ENCODE results near the gene PSIP1.

PSIP1 gene

DNA sequence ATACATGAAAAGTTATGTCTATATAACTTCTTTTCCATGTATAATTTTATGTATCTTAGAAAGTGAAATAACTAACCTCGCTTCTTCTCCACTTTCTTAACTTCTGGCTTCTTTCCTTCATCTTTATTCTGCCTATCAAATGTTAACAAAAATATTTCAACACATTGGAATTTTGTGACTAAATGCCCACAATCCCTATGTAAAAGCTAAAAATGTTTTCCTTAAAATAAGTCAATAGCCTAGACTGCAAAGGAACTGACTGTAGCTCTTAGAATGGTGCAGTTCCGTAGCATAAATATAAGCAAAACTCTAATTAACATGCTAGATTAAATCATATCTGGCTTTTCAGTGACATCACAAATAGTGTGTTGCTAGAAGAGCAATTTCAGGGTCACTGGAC, 40.9 kb downstream of the PSIP1 start:
- no peaks in the 10 kb centered on the region for H3K79me2 ChIP-seq (ENCODE audit: control insufficient read depth, low read length)
- peaks cover 96% of the 10 kb centered on the region for H3K36me3 ChIP-seq (ENCODE audit: control insufficient read depth, low read length)
- no peaks in the 10 kb centered on the region for H3K27me3 ChIP-seq (ENCODE audit: control insufficient read depth, low read length)
- peaks cover 24% of the 10 kb centered on the region; the same call in 1 of the 2 replicates for H3F3A ChIP-seq (ENCODE audit: control insufficient read depth, insufficient read depth)
- H3K4me1 ChIP-seq (ENCODE audit: control insufficient read depth, low read length), result peaks cover 27% of the 10 kb centered on the region
- H3K4me3 ChIP-seq (ENCODE audit: low read length), result no peak overlapping the region
- no peak overlapping the region for H3K4me2 ChIP-seq (ENCODE audit: low read length)
- no peak overlapping the region for H3K27ac ChIP-seq (ENCODE audit: low read depth, low read length)
- no peak for TF ChIP-seq EZH2phosphoT487 (IDR thresholded peaks at IDR 0.05; ENCODE audit: borderline replicate concordance, low read length)
- TF ChIP-seq, protein P1, sequence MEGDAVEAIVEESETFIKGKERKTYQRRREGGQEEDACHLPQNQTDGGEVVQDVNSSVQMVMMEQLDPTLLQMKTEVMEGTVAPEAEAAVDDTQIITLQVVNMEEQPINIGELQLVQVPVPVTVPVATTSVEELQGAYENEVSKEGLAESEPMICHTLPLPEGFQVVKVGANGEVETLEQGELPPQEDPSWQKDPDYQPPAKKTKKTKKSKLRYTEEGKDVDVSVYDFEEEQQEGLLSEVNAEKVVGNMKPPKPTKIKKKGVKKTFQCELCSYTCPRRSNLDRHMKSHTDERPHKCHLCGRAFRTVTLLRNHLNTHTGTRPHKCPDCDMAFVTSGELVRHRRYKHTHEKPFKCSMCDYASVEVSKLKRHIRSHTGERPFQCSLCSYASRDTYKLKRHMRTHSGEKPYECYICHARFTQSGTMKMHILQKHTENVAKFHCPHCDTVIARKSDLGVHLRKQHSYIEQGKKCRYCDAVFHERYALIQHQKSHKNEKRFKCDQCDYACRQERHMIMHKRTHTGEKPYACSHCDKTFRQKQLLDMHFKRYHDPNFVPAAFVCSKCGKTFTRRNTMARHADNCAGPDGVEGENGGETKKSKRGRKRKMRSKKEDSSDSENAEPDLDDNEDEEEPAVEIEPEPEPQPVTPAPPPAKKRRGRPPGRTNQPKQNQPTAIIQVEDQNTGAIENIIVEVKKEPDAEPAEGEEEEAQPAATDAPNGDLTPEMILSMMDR (IDR thresholded peaks at IDR 0.05; ENCODE audit: low read depth, low read length, poor library complexity, severe bottlenecking), result no peak
- no peaks in the 10 kb centered on the region for H4K20me1 ChIP-seq (ENCODE audit: control insufficient read depth, insufficient read depth, low read depth, low read length)
- no peaks in the 10 kb centered on the region for H3K9me3 ChIP-seq (ENCODE audit: control insufficient read depth, insufficient read depth, low read length)
- H3K9me2 ChIP-seq (replicated peaks; ENCODE audit: control insufficient read depth, low read length), result no peaks in the 10 kb centered on the region

DNA sequence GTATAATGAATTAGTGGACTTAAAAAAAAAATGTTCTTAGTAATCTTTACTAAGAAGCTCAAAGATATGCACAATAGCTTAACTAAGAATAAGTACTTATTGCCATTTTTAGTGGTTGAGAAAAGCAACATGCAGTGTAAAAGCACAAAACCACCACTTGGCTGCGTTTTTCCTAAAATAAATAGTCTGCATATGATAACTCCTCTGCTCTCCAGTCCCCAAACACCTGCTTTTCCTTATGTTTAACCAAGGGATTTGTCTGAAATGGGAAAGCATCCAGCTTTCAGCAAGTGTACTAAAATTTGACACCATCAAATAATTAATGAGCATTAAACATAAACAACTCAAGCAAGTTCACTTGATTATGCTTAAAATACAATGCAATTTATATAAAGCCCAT, 41.4 kb downstream of the PSIP1 start:
- Histone ChIP-seq H3K27ac (ENCODE audit: low read depth, low read length) (no peak overlapping the region), H3K36me3 (ENCODE audit: control insufficient read depth, low read length) (peaks cover 96% of the 10 kb centered on the region), H3K4me2 (ENCODE audit: low read length) (no peak overlapping the region), H3K27me3 (ENCODE audit: control insufficient read depth, low read length) (no peaks in the 10 kb centered on the region), H3K4me3 (ENCODE audit: low read length) (no peak overlapping the region), H3K4me1 (ENCODE audit: control insufficient read depth, low read length) (peaks cover 22% of the 10 kb centered on the region), H3K9me3 (ENCODE audit: control insufficient read depth, insufficient read depth, low read length) (no peaks in the 10 kb centered on the region), H4K20me1 (ENCODE audit: control insufficient read depth, insufficient read depth, low read depth, low read length) (no peaks in the 10 kb centered on the region), H3K79me2 (ENCODE audit: control insufficient read depth, low read length) (no peaks in the 10 kb centered on the region), H3F3A (ENCODE audit: control insufficient read depth, insufficient read depth) (peaks cover 26% of the 10 kb centered on the region; the same call in 1 of the 2 replicates), H3K9me2 (replicated peaks; ENCODE audit: control insufficient read depth, low read length) (no peaks in the 10 kb centered on the region)
- no peak for TF ChIP-seq EZH2phosphoT487 (IDR thresholded peaks at IDR 0.05; ENCODE audit: borderline replicate concordance, low read length)
- TF ChIP-seq, protein P1 (IDR thresholded peaks at IDR 0.05; ENCODE audit: low read depth, low read length, poor library complexity, severe bottlenecking), result no peak

DNA sequence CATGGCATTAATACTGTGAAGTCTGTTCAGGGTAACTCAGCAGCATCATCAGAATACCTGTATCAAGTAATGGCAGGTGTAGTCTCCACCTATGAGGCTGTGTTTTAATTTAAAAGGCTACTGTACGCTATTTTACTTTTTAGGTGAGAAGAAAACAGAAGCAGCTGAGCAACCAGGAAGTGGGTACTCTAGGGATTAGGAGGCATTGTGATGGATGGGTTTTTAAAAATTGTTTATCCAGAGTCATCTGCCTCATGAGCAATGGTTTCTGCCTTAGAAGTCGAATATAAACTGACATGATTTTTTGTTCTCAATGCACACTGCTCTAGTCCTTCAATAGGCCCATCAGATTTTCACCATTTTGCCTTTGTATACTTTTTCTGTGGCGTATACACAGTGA, 42.6 kb downstream of the PSIP1 start:
- Histone ChIP-seq H4K20me1 (ENCODE audit: control insufficient read depth, insufficient read depth, low read depth, low read length) (no peaks in the 10 kb centered on the region), H3K27ac (ENCODE audit: low read depth, low read length) (no peak overlapping the region), H3K9me2 (replicated peaks; ENCODE audit: control insufficient read depth, low read length) (no peaks in the 10 kb centered on the region), H3K4me2 (ENCODE audit: low read length) (no peak overlapping the region), H3F3A (ENCODE audit: control insufficient read depth, insufficient read depth) (peaks cover 26% of the 10 kb centered on the region; the same call in 1 of the 2 replicates), H3K36me3 (ENCODE audit: control insufficient read depth, low read length) (peaks cover 96% of the 10 kb centered on the region), H3K27me3 (ENCODE audit: control insufficient read depth, low read length) (no peaks in the 10 kb centered on the region), H3K79me2 (ENCODE audit: control insufficient read depth, low read length) (no peaks in the 10 kb centered on the region), H3K4me1 (ENCODE audit: control insufficient read depth, low read length) (peaks cover 11% of the 10 kb centered on the region), H3K4me3 (ENCODE audit: low read length) (no peak overlapping the region), H3K9me3 (ENCODE audit: control insufficient read depth, insufficient read depth, low read length) (no peaks in the 10 kb centered on the region)
- no peak for TF ChIP-seq EZH2phosphoT487 (IDR thresholded peaks at IDR 0.05; ENCODE audit: borderline replicate concordance, low read length)

DNA sequence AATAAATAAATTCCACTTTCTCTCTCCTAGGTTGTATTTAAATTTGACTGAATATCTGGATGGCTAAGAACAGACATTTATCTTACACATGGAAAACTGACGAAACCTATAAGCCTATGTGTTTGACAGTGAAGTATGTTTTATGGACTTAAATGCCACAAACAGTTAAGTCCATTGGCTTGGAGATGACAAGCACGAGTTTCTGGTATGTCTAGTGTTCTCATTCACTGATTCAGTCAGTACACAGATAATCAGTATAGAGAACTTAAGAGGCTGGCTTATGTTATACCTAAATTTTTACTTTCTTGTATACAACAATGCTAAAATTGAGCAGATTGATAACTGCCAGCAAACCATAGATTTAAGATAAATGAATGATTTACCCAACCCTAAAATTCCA, 49.2 kb downstream of the PSIP1 start:
- H4K20me1 ChIP-seq (ENCODE audit: control insufficient read depth, insufficient read depth, low read depth, low read length), result 0 out of 2 replicates have a peak, but pooled peaks cover 3% of the 10 kb centered on the region
- no peaks in the 10 kb centered on the region for H3K79me2 ChIP-seq (ENCODE audit: control insufficient read depth, low read length)
- no peaks in the 10 kb centered on the region for H3K27me3 ChIP-seq (ENCODE audit: control insufficient read depth, low read length)
- H3K4me2 ChIP-seq (ENCODE audit: low read length), result no peak overlapping the region
- TF ChIP-seq, protein P1 (IDR thresholded peaks at IDR 0.05; ENCODE audit: low read depth, low read length, poor library complexity, severe bottlenecking), result no peak
- TF ChIP-seq EZH2phosphoT487 (IDR thresholded peaks at IDR 0.05; ENCODE audit: borderline replicate concordance, low read length), result no peak
- peaks cover 38% of the 10 kb centered on the region for H3F3A ChIP-seq (ENCODE audit: control insufficient read depth, insufficient read depth)
- H3K4me1 ChIP-seq (ENCODE audit: control insufficient read depth, low read length), result no peaks in the 10 kb centered on the region
- peaks cover 87% of the 10 kb centered on the region for H3K36me3 ChIP-seq (ENCODE audit: control insufficient read depth, low read length)
- H3K4me3 ChIP-seq (ENCODE audit: low read length), result no peak overlapping the region
- H3K27ac ChIP-seq (ENCODE audit: low read depth, low read length), result no peak overlapping the region
- no peaks in the 10 kb centered on the region for H3K9me2 ChIP-seq (replicated peaks; ENCODE audit: control insufficient read depth, low read length)
- no peaks in the 10 kb centered on the region for H3K9me3 ChIP-seq (ENCODE audit: control insufficient read depth, insufficient read depth, low read length)
